Measurements from ENCODE around the gene KLHL29.

KLHL29 gene

DNA sequence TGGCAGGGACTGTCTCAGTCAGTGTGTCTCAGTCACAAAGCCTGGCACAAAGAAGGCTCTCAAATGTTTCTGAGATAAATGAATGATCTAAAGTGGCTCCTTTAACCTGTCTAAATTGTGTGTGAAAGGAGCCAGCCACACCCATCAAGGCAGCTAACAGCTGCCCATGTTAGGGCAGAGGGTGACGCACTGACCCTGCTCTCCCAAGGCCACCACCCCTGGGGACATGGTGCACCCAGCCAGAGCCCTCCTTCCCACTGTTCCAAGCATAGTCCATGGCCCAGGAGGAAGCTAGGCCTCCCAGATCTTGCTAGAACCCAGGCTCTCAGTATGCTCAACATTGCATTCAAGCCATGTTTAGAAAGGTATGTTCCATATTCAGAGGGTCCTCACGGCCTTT is 100.3 kb downstream of the KLHL29 start:
- no peak overlapping the region for H3K4me3 ChIP-seq (ENCODE audit: low read length, poor library complexity, severe bottlenecking)
- no peaks in the 10 kb centered on the region for H3K9me3 ChIP-seq (ENCODE audit: insufficient read depth, low read depth, low read length)
- H3K79me2 ChIP-seq (ENCODE audit: insufficient read depth, low read length): no peaks in the 10 kb centered on the region
- TF ChIP-seq, protein P1, sequence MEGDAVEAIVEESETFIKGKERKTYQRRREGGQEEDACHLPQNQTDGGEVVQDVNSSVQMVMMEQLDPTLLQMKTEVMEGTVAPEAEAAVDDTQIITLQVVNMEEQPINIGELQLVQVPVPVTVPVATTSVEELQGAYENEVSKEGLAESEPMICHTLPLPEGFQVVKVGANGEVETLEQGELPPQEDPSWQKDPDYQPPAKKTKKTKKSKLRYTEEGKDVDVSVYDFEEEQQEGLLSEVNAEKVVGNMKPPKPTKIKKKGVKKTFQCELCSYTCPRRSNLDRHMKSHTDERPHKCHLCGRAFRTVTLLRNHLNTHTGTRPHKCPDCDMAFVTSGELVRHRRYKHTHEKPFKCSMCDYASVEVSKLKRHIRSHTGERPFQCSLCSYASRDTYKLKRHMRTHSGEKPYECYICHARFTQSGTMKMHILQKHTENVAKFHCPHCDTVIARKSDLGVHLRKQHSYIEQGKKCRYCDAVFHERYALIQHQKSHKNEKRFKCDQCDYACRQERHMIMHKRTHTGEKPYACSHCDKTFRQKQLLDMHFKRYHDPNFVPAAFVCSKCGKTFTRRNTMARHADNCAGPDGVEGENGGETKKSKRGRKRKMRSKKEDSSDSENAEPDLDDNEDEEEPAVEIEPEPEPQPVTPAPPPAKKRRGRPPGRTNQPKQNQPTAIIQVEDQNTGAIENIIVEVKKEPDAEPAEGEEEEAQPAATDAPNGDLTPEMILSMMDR (conservative IDR thresholded peaks at IDR 0.05; ENCODE audit: low read length): no peak
- TF ChIP-seq EZH2phosphoT487 (IDR thresholded peaks at IDR 0.05; ENCODE audit: borderline replicate concordance): no peak
- no peaks in the 10 kb centered on the region for H3K4me1 ChIP-seq (ENCODE audit: insufficient read depth, low read length, poor library complexity, severe bottlenecking)
- H4K20me1 ChIP-seq (ENCODE audit: insufficient read depth, low read length, poor library complexity, severe bottlenecking): no peaks in the 10 kb centered on the region
- H2AFZ ChIP-seq (ENCODE audit: low read length): no peak overlapping the region
- H3F3A ChIP-seq (ENCODE audit: low read depth): no peaks in the 10 kb centered on the region
- no peak overlapping the region for H3K9ac ChIP-seq (ENCODE audit: low read depth, low read length, poor library complexity, severe bottlenecking)
- no peak overlapping the region for H3K4me2 ChIP-seq (ENCODE audit: low read depth, low read length, poor library complexity, severe bottlenecking)
- no peaks in the 10 kb centered on the region for H3K9me2 ChIP-seq (replicated peaks; ENCODE audit: low read depth, low read length)
- no peaks in the 10 kb centered on the region for H3K27me3 ChIP-seq (ENCODE audit: insufficient read depth, low read length, poor library complexity, severe bottlenecking)
- H3K36me3 ChIP-seq (ENCODE audit: insufficient read depth, low read length): no peaks in the 10 kb centered on the region

DNA sequence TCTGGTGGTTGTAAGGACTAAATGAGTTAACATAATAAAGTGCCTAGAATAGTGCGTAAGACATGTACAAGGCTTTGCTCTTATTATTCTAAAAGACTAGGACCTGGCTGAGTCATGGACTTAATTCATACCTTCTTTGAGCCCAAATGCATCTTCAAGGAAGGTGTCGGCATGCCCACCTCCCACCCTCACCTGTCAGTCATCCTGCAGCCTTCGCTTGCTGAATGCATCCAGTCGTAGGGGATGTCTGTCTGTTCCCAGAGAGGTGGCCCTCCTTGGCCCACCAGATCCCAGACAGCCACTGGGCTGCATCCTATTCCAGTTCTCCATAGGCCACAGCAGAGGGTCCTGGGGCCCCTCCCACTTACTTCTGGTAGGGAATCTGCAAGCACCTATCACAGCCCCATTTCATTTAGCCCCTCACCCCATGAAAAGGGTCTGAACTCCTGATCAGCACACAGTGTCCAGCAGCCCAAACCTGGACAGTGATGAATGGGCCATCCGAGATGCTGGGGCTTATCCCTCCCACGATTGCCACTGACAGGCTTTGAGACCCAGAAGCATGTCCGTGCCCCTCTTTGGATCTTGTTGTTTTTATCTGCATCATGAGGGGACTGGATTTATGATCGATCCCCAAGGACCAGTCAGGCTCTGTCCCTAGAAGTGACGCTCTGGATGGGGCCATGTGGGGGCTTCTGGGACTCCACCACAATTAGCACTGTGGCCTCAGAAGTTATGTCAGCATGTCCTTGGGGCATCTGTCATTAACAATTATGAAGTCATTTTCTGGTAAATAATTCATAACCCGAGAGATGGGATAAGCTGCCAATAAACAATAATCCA is 101.1 kb downstream of the KLHL29 start:
- TF ChIP-seq EZH2phosphoT487 (IDR thresholded peaks at IDR 0.05; ENCODE audit: borderline replicate concordance): no peak
- TF ChIP-seq, protein P1 (conservative IDR thresholded peaks at IDR 0.05; ENCODE audit: low read length): no peak
- H3K27me3 ChIP-seq (ENCODE audit: insufficient read depth, low read length, poor library complexity, severe bottlenecking): no peaks in the 10 kb centered on the region
- H2AFZ ChIP-seq (ENCODE audit: low read length): no peak overlapping the region
- H3K36me3 ChIP-seq (ENCODE audit: insufficient read depth, low read length): no peaks in the 10 kb centered on the region
- no peak overlapping the region for H3K4me2 ChIP-seq (ENCODE audit: low read depth, low read length, poor library complexity, severe bottlenecking)
- H3K9me2 ChIP-seq (replicated peaks; ENCODE audit: low read depth, low read length): no peaks in the 10 kb centered on the region
- no peaks in the 10 kb centered on the region for H3K79me2 ChIP-seq (ENCODE audit: insufficient read depth, low read length)
- H3K4me1 ChIP-seq (ENCODE audit: insufficient read depth, low read length, poor library complexity, severe bottlenecking): no peaks in the 10 kb centered on the region
- H3K9me3 ChIP-seq (ENCODE audit: insufficient read depth, low read depth, low read length): no peaks in the 10 kb centered on the region
- no peaks in the 10 kb centered on the region for H4K20me1 ChIP-seq (ENCODE audit: insufficient read depth, low read length, poor library complexity, severe bottlenecking)
- H3K4me3 ChIP-seq (ENCODE audit: low read length, poor library complexity, severe bottlenecking): no peak overlapping the region
- H3K9ac ChIP-seq (ENCODE audit: low read depth, low read length, poor library complexity, severe bottlenecking): no peak overlapping the region
- no peaks in the 10 kb centered on the region for H3F3A ChIP-seq (ENCODE audit: low read depth)

DNA sequence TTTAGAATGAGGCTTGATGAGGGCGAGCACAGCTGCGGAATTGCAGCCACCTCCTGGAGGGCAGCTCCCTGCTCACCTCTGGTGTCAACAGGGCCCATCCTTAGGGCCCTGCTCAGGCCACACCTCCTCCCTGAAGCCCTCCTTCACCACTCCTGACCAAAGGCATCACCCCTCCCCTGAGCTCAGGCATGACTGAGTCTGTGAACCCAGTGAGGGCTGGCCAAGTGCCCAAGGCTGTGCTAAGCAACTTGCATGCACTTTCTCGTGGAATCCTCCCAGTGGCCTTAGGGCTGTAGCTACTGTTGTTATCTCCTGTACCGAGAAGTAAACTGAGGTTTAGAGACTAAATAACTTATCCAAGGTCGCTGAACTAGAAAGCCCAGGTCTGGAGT is 101.7 kb downstream of the KLHL29 start:
- no peak overlapping the region for H2AFZ ChIP-seq (ENCODE audit: low read length)
- H3K9me2 ChIP-seq (replicated peaks; ENCODE audit: low read depth, low read length): no peaks in the 10 kb centered on the region
- H3K27me3 ChIP-seq (ENCODE audit: insufficient read depth, low read length, poor library complexity, severe bottlenecking): no peaks in the 10 kb centered on the region
- H3K4me3 ChIP-seq (ENCODE audit: low read length, poor library complexity, severe bottlenecking): no peak overlapping the region
- TF ChIP-seq, protein P1 (conservative IDR thresholded peaks at IDR 0.05; ENCODE audit: low read length): no peak
- TF ChIP-seq EZH2phosphoT487 (IDR thresholded peaks at IDR 0.05; ENCODE audit: borderline replicate concordance): no peak
- no peaks in the 10 kb centered on the region for H3K4me1 ChIP-seq (ENCODE audit: insufficient read depth, low read length, poor library complexity, severe bottlenecking)
- no peaks in the 10 kb centered on the region for H3K9me3 ChIP-seq (ENCODE audit: insufficient read depth, low read depth, low read length)
- no peaks in the 10 kb centered on the region for H4K20me1 ChIP-seq (ENCODE audit: insufficient read depth, low read length, poor library complexity, severe bottlenecking)
- no peak overlapping the region for H3K9ac ChIP-seq (ENCODE audit: low read depth, low read length, poor library complexity, severe bottlenecking)
- no peaks in the 10 kb centered on the region for H3K36me3 ChIP-seq (ENCODE audit: insufficient read depth, low read length)
- H3F3A ChIP-seq (ENCODE audit: low read depth): no peaks in the 10 kb centered on the region
- H3K4me2 ChIP-seq (ENCODE audit: low read depth, low read length, poor library complexity, severe bottlenecking): no peak overlapping the region
- no peaks in the 10 kb centered on the region for H3K79me2 ChIP-seq (ENCODE audit: insufficient read depth, low read length)

Measured in Loucy (cell line).